K562 (cell line): ENCODE results near the gene ATF6B. TPM values are rescaled to one million over a fixed set of nuclear protein-coding genes. Genes with fewer than 3 reads are reported as not detected.
A peak's percentile ranks its signal among the peaks of the same experiment; 100 is the strongest.

Source experiments
- ATAC-seq: fragments of 200-7000 bp; cut with Tn5 transposase; 3 replicates; pipeline ENCODE4 v1.9.1; 2020; ENCODE audit warnings: moderate library complexity
- BruUV-seq: library from RNA; stranded (reverse); fragments of 400-500 nt; replicated peaks from 2 replicates; lab custom pipeline; 2021; lab: Mats Ljungman, UMichigan
- CTCF ChIA-PET: fragments of 300-600 bp; formaldehyde crosslinking; extraction: SDS; loops from one replicate; lab custom pipeline; 2021; ENCODE audit warnings: low intra/inter-chr PET ratio; lab: Yijun Ruan, JAX
- POLR2A ChIA-PET: fragments of 300-600, 350-650 bp; sonication (Branson Sonifier 250); formaldehyde crosslinking; extraction: SDS; loops from one replicate; lab custom pipeline; 2021; ENCODE audit warnings: antibody characterized with exemption, inconsistent platforms; lab: Yijun Ruan, JAX
- DNase-seq, 4 experiments: peaks; one replicate each; pipeline versions ENCODE4 v3.0.0 to v3.0.0-alpha.2; 2011 to 2018; ENCODE audit warnings: low spot score in 3 of 4, mixed read lengths in 3 of 4; ENCODE audit errors: extremely low read depth in 1 of 4
- FAIRE-seq: peaks from 2 replicates; lab custom pipeline; 2011; peaks lifted over from hg19 to GRCh38; lab: Jason Lieb, UNC
- H2AFZ ChIP-seq: 2 replicates; pipeline ENCODE4 v1.6.0; 2011; ENCODE audit warnings: low read depth, low read length, control low read depth, inconsistent platforms
- H3K27ac ChIP-seq: fragments of 200-600 bp; 3 replicates; pipeline ENCODE4 v1.8.0; 2011; ENCODE audit warnings: low read depth, mild to moderate bottlenecking, control low read depth, inconsistent platforms, low read length, moderate library complexity, mixed read lengths; ENCODE audit errors: extremely low read depth
- H3K27me3 ChIP-seq, 2 experiments: fragments of 300-600 bp in 1 of 2; 2 replicates in 1 of 2; 3 replicates in 1 of 2; pipeline versions ENCODE4 v1.6.0 to v1.8.0; 2011; ENCODE audit warnings: inconsistent platforms in 2 of 2, low read length in 2 of 2, mild to moderate bottlenecking in 1 of 2, mixed read lengths in 1 of 2, moderate library complexity in 1 of 2; ENCODE audit not compliant: control insufficient read depth in 2 of 2, insufficient read depth in 2 of 2
- H3K36me3 ChIP-seq: fragments of 300-600 bp; 3 replicates; pipeline ENCODE4 v1.8.0; 2011; ENCODE audit warnings: mild to moderate bottlenecking, low read length, inconsistent platforms; ENCODE audit not compliant: control insufficient read depth, insufficient read depth
- H3K4me1 ChIP-seq, 2 experiments: fragments of 200-600 bp in 1 of 2; replicated peaks in 1 of 2; 2 replicates in 1 of 2; 3 replicates in 1 of 2; pipeline versions ENCODE4 v1.5.1 to v1.8.0; 2011; ENCODE audit warnings: inconsistent platforms in 2 of 2, low read length in 2 of 2, mild to moderate bottlenecking in 1 of 2, mixed read lengths in 1 of 2, moderate library complexity in 1 of 2; ENCODE audit not compliant: control insufficient read depth in 2 of 2, insufficient read depth in 2 of 2
- H3K4me2 ChIP-seq: 2 replicates; pipeline ENCODE4 v1.6.1; 2011; ENCODE audit warnings: low read length, control low read depth, inconsistent platforms, mixed read lengths; ENCODE audit not compliant: insufficient read depth
- H3K4me3 ChIP-seq: fragments of 200-600 bp; sonication (generic), shearing (Covaris generic); 2 replicates; pipeline ENCODE4 v1.5.1; 2016; ENCODE audit warnings: control low read depth, inconsistent platforms
- H3K79me2 ChIP-seq: fragments of 200-600 bp; 3 replicates; pipeline ENCODE4 v1.8.0; 2011; ENCODE audit warnings: low read length, inconsistent platforms; ENCODE audit not compliant: control insufficient read depth, insufficient read depth
- H3K9ac ChIP-seq, 2 experiments: 2 replicates each; pipeline versions ENCODE4 v1.6.0 to v1.6.1; 2011; ENCODE audit warnings: low read depth in 2 of 2, low read length in 2 of 2, control low read depth in 1 of 2, inconsistent platforms in 1 of 2, mild to moderate bottlenecking in 1 of 2, mixed read lengths in 1 of 2; ENCODE audit not compliant: insufficient read depth in 1 of 2
- H3K9me1 ChIP-seq: one replicate; pipeline ENCODE4 v1.6.0; 2011; ENCODE audit warnings: inconsistent platforms, mild to moderate bottlenecking, low read length, moderate library complexity; ENCODE audit not compliant: control insufficient read depth, insufficient read depth
- H3K9me3 ChIP-seq: replicated peaks from 2 replicates; pipeline ENCODE4 v1.5.1; 2011; ENCODE audit warnings: low read depth, low read length, inconsistent platforms; ENCODE audit not compliant: control insufficient read depth, insufficient read depth
- H4K20me1 ChIP-seq: replicated peaks from 2 replicates; pipeline ENCODE4 v1.6.1; 2011; ENCODE audit warnings: low read length, inconsistent platforms, mixed read lengths; ENCODE audit not compliant: control insufficient read depth, insufficient read depth
- CHCHD3 ChIP-seq: fragments of 250-450 bp; sonication (Bioruptor Pico); IDR thresholded peaks from 2 replicates; pipeline ENCODE4 v2.1.2; 2022; ENCODE audit warnings: mild to moderate bottlenecking
- ETV1 ChIP-seq: fragments of 450-650 bp; conservative IDR thresholded peaks from 2 replicates; pipeline ENCODE4 v1.6.1; 2016; ENCODE audit warnings: missing genetic modification characterization, control low read depth, low read depth, missing compliant biosample characterization
- FOXP1 ChIP-seq: sonication (generic); formaldehyde crosslinking; IDR thresholded peaks from 2 replicates; pipeline ENCODE4 v1.8.0; 2022; ENCODE audit warnings: mild to moderate bottlenecking, missing genetic modification reagents
- KDM1A ChIP-seq, 2 experiments: fragments of 450-650 bp; IDR thresholded peaks; 2 replicates each; pipeline ENCODE4 v1.6.1; 2016; ENCODE audit warnings: mild to moderate bottlenecking in 2 of 2
- KLF13 ChIP-seq: fragments of 450-650 bp; IDR thresholded peaks from 2 replicates; pipeline ENCODE4 v1.6.1; 2016; ENCODE audit warnings: missing genetic modification characterization, low read depth, mild to moderate bottlenecking, missing compliant biosample characterization, moderate library complexity, borderline replicate concordance
- SP1 ChIP-seq: sonication (generic); formaldehyde crosslinking; IDR thresholded peaks from 2 replicates; pipeline ENCODE4 v1.8.1; 2022; ENCODE audit warnings: mild to moderate bottlenecking, missing genetic modification reagents
- TAF9B ChIP-seq: fragments of 450-650 bp; IDR thresholded peaks from 2 replicates; pipeline ENCODE4 v1.6.1; 2018; ENCODE audit warnings: mild to moderate bottlenecking; ENCODE audit not compliant: partially characterized antibody
- ZBTB7A ChIP-seq: IDR thresholded peaks from 2 replicates; pipeline ENCODE4 v1.6.1; 2011; ENCODE audit warnings: low read depth, mild to moderate bottlenecking, low read length, moderate library complexity, borderline replicate concordance; ENCODE audit not compliant: control insufficient read depth
- ZNF57 ChIP-seq: fragments of 450-650 bp; formaldehyde crosslinking; IDR thresholded peaks from 2 replicates; pipeline ENCODE4 v1.4.0; 2020; ENCODE audit warnings: mild to moderate bottlenecking, moderate library complexity
- WGBS: fragments of 100-300 bp; shearing (Covaris generic); methylation state at CpG from one replicate; pipeline ENCODE4 v1.1.6; 2016; ENCODE audit warnings: low coverage, mixed read lengths; ENCODE audit not compliant: insufficient coverage; ENCODE audit errors: missing lambda C conversion rate; 5-methylcytosine and 5-hydroxymethylcytosine counted together
- in situ Hi-C: fragments of 300-500 bp; cut with MboI; formaldehyde crosslinking; loops from 4 replicates; pipeline ENCODE4 v1.15.0; 2018; ENCODE audit warnings: inconsistent platforms, mixed read lengths
- intact Hi-C: fragments of 100-400 bp; cut with micrococcal nuclease; formaldehyde crosslinking; loops from 2 replicates; pipeline ENCODE4 v1.14.2; 2022
- polyA plus RNA-seq, 8 experiments: library from polyadenylated mRNA; depleted of rRNA in 4 of 8; stranded (reverse) in 5 of 8; unstranded in 3 of 8; fragments of >200 nt; fragmentation: Nextera tagmentation in 2 of 8; fragmentation: Illumina TruSeq in 1 of 8; extraction: Ambion mirVana in 2 of 8; extraction: Trizol in 1 of 8; gene quantifications; 2 replicates each; pipeline versions ENCODE4 v1.2.1 to v1.2.3, GENCODE V29; 2011 to 2014; ENCODE audit warnings: inconsistent platforms in 1 of 8, missing spikeins in 1 of 8
- total RNA-seq, 7 experiments: library from RNA; depleted of rRNA in 6 of 7; stranded (reverse); fragments of >200 nt in 6 of 7; fragmentation: Illumina TruSeq in 2 of 7; extraction: Trizol in 2 of 7; gene quantifications; 2 replicates each; pipeline versions ENCODE4 v1.2.1 to v1.2.3, GENCODE V29; 2011 to 2021; ENCODE audit warnings: low replicate concordance in 1 of 7

Gene ATF6B
- total and polyA plus RNA-seq, 9 of the 15 experiments (the other 6 are each of a cell fraction or from before 2014, with no cell fraction given), result 20.7 to 131 (median 31.7) TPM

GRCh38 chr6:32111424-32112066, 16.5 kb downstream of the ATF6B start:
- no TSS peak for BruUV-seq
- no peak for DNase-seq
- POLR2A ChIA-PET, result interaction anchor here (1.5 to 4.9 kb wide), 4 partner anchors 7 to 84 kb away, joined by 3 to 38 read pairs (median 16); no protein-coding TSS in a partner anchor
- H3K9me1 ChIP-seq, result peaks cover 2% of the 10 kb centered on the region
- H2AFZ ChIP-seq, result no peak overlapping the region
- peaks cover 29 to 43% of the 10 kb centered on the region in 2 experiments for H3K4me1 ChIP-seq
- TF ChIP-seq ZBTB7A, result no peak
- TF ChIP-seq CHCHD3, result no peak
- TF ChIP-seq TAF9B, result no peak
- no peak for TF ChIP-seq FOXP1 (CRISPR knock-in tag)
- no peak for TF ChIP-seq KLF13 (tag)
- TF ChIP-seq ETV1 (tag), result no peak
- TF ChIP-seq SP1 (CRISPR knock-in tag), result 0 out of 2 replicates have a peak, but pooled peaks have one; percentile 25
- no peak for TF ChIP-seq ZNF57 (CRISPR knock-in tag)
- 0 out of 4 replicates have a peak, but pooled peaks of 1 of the 2 experiments have one; percentile 19 for TF ChIP-seq KDM1A (IDR thresholded peaks at IDR 0.05)
- no peaks in the 10 kb centered on the region for H3K79me2 ChIP-seq
- no peaks in the 10 kb centered on the region for H3K9me3 ChIP-seq
- intact Hi-C loops (loop anchor here (10.0 kb wide), 1 partner anchor 303 kb away; no protein-coding TSS in a partner anchor), in situ Hi-C loops (no loop called here)
- ATAC-seq, result no peak
- H3K4me3 ChIP-seq, result no peak overlapping the region
- CTCF ChIA-PET, result no interaction called here
- FAIRE-seq, result no peak
- peaks cover 11% of the 10 kb centered on the region; the same call in 1 of the 3 replicates for H3K36me3 ChIP-seq
- H3K4me2 ChIP-seq, result no peak overlapping the region
- no peak overlapping the region for H3K27ac ChIP-seq
- H4K20me1 ChIP-seq, result no peaks in the 10 kb centered on the region
- 57% methylated on average over 7 of the region's 7 CpGs for WGBS
- H3K9ac ChIP-seq, result no peak overlapping the region
- peaks cover 0 to 5% of the 10 kb centered on the region in 2 experiments; a peak in 2 of 5 replicates for H3K27me3 ChIP-seq
